GM23338 (cell line): ENCODE measurements around the gene SERINC1. TPM values are rescaled to one million over a fixed set of nuclear protein-coding genes. Genes with fewer than 3 reads are reported as not detected.

ENCODE experiments used
- ATAC-seq: fragments of 200-7000 bp; cut with Tn5 transposase; 3 replicates; pipeline ENCODE4 v1.9.1; 2020
- DNase-seq: peaks from one replicate; pipeline ENCODE4 v3.0.0-alpha.2; 2015; ENCODE audit warnings: low spot score
- H2AFZ ChIP-seq: fragments of 200-600 bp; sonication (generic); 2 replicates; pipeline ENCODE4 v1.8.0; 2016; ENCODE audit warnings: antibody characterized with exemption, mild to moderate bottlenecking, moderate library complexity
- H3F3A ChIP-seq: fragments of 200-600 bp; sonication (generic); replicated peaks from 2 replicates; pipeline ENCODE4 v1.8.0; 2017; ENCODE audit warnings: antibody characterized with exemption, mixed run types, low read depth
- H3K27ac ChIP-seq: fragments of 200-600 bp; sonication (generic); 2 replicates; pipeline ENCODE4 v1.6.1; 2016; ENCODE audit warnings: low read depth
- H3K27me3 ChIP-seq: fragments of 200-600 bp; sonication (generic); 2 replicates; pipeline ENCODE4 v1.8.0; 2016; ENCODE audit warnings: mild to moderate bottlenecking, mixed run types, moderate library complexity; ENCODE audit not compliant: insufficient read depth
- H3K36me3 ChIP-seq: fragments of 200-600 bp; sonication (generic); 2 replicates; pipeline ENCODE4 v1.8.0; 2016; ENCODE audit warnings: mild to moderate bottlenecking; ENCODE audit not compliant: insufficient read depth
- H3K4me1 ChIP-seq: fragments of 200-600 bp; sonication (generic); 2 replicates; pipeline ENCODE4 v1.8.0; 2016; ENCODE audit warnings: mild to moderate bottlenecking, moderate library complexity; ENCODE audit not compliant: insufficient read depth
- H3K4me2 ChIP-seq: fragments of 200-600 bp; sonication (generic); 2 replicates; pipeline ENCODE4 v1.7.1; 2017; ENCODE audit warnings: mixed run types
- H3K4me3 ChIP-seq: fragments of 200-600 bp; sonication (generic); 2 replicates; pipeline ENCODE4 v1.6.1; 2016; ENCODE audit warnings: mixed run types
- H3K79me2 ChIP-seq: fragments of 200-600 bp; sonication (generic); replicated peaks from 2 replicates; pipeline ENCODE4 v1.8.0; 2017; ENCODE audit warnings: mild to moderate bottlenecking; ENCODE audit not compliant: insufficient read depth
- H3K9me2 ChIP-seq: fragments of 200-600 bp; sonication (generic); 2 replicates; pipeline ENCODE4 v1.8.0; 2017; ENCODE audit not compliant: insufficient read depth
- H4K20me1 ChIP-seq: fragments of 200-600 bp; sonication (generic); replicated peaks from 2 replicates; pipeline ENCODE4 v1.8.0; 2017; ENCODE audit warnings: mild to moderate bottlenecking; ENCODE audit not compliant: insufficient read depth
- H3K27ac Mint-ChIP-seq: 2 replicates; pipeline ENCODE4 v1.8.0; 2020; ENCODE audit warnings: inconsistent platforms, mild to moderate bottlenecking, moderate library complexity, mixed read lengths
- H3K27me3 Mint-ChIP-seq: 3 replicates; pipeline ENCODE4 v1.8.0; 2022; ENCODE audit warnings: low read depth, mild to moderate bottlenecking, moderate library complexity, mixed read lengths, inconsistent platforms; ENCODE audit not compliant: insufficient read depth, poor library complexity
- H3K36me3 Mint-ChIP-seq: 3 replicates; pipeline ENCODE4 v1.8.0; 2021; ENCODE audit warnings: low read depth, mild to moderate bottlenecking, inconsistent platforms, moderate library complexity, mixed read lengths
- H3K4me1 Mint-ChIP-seq: 3 replicates; pipeline ENCODE4 v1.8.0; 2020; ENCODE audit warnings: mild to moderate bottlenecking, inconsistent platforms, mixed read lengths
- H3K4me3 Mint-ChIP-seq: 3 replicates; pipeline ENCODE4 v1.8.0; 2021; ENCODE audit warnings: moderate library complexity, mild to moderate bottlenecking, inconsistent platforms, mixed read lengths
- H3K9me3 Mint-ChIP-seq: 3 replicates; pipeline ENCODE4 v1.8.0; 2020; ENCODE audit warnings: moderate library complexity, mild to moderate bottlenecking, inconsistent platforms, mixed read lengths
- JUNB ChIP-seq: IDR thresholded peaks from one replicate; pipeline ENCODE4 v1.6.1; 2016; ENCODE audit warnings: antibody characterized with exemption; ENCODE audit not compliant: unreplicated experiment
- NANOG ChIP-seq: IDR thresholded peaks from 2 replicates; pipeline ENCODE4 v1.6.1; 2016; ENCODE audit warnings: antibody characterized with exemption, borderline replicate concordance
- STAT1 ChIP-seq: IDR thresholded peaks from one replicate; pipeline ENCODE4 v1.6.1; 2016; ENCODE audit warnings: antibody characterized with exemption; ENCODE audit not compliant: unreplicated experiment
- ZNF114 ChIP-seq: fragments of 250-450 bp; sonication (Bioruptor Pico); IDR thresholded peaks from 2 replicates; pipeline ENCODE4 v1.5.0; 2020; ENCODE audit warnings: mild to moderate bottlenecking, moderate library complexity
- ZNF331 ChIP-seq: fragments of 250-450 bp; sonication (Bioruptor Pico); IDR thresholded peaks from 2 replicates; pipeline ENCODE4 v1.5.0; 2020; ENCODE audit warnings: low read depth, mild to moderate bottlenecking, moderate library complexity
- ZNF462 ChIP-seq: fragments of 250-450 bp; sonication (Bioruptor Pico); IDR thresholded peaks from 2 replicates; pipeline ENCODE4 v1.5.0; 2020; ENCODE audit warnings: mild to moderate bottlenecking, moderate library complexity
- polyA plus RNA-seq: library from polyadenylated mRNA; unstranded; fragments of >200 nt; fragmentation: Nextera tagmentation; extraction: Ambion mirVana; gene quantifications from 2 replicates; pipeline ENCODE4 v1.2.1, GENCODE V29; 2016
- total RNA-seq: library from RNA; depleted of rRNA; stranded (reverse); fragments of >200 nt; shearing (Covaris generic); gene quantifications from 2 replicates; pipeline ENCODE4 v1.2.3, GENCODE V29; 2014
- TF ChIP-seq, protein P1 (sequence below): IDR thresholded peaks from one replicate; pipeline ENCODE4 v1.6.1; 2018; ENCODE audit warnings: antibody characterized with exemption; ENCODE audit not compliant: unreplicated experiment

SERINC1 gene
- total and polyA plus RNA-seq, 2 experiments from 2014 or later: 17.6 to 43.0 TPM

GRCh38 chr6:122501475-122501874, 29.9 kb upstream of the SERINC1 start:
- Mint-ChIP-seq H3K36me3 (peaks cover 99% of the 10 kb centered on the region), H3K9me3 (peaks cover 95% of the 10 kb centered on the region), H3K4me3 (no peak overlapping the region), H3K27me3 (peaks cover 3% of the 10 kb centered on the region), H3K4me1 (no peaks in the 10 kb centered on the region), H3K27ac (no peak overlapping the region)
- Histone ChIP-seq H3K4me2 (no peak overlapping the region), H3K4me3 (no peak overlapping the region), H3K36me3 (peaks cover 87% of the 10 kb centered on the region), H3F3A (no peaks in the 10 kb centered on the region), H4K20me1 (0 out of 2 replicates have a peak, but pooled peaks cover 7% of the 10 kb centered on the region), H3K4me1 (no peaks in the 10 kb centered on the region), H3K9me2 (no peaks in the 10 kb centered on the region), H3K79me2 (peaks cover 92% of the 10 kb centered on the region), H2AFZ (no peak overlapping the region), H3K27ac (no peak overlapping the region), H3K27me3 (no peaks in the 10 kb centered on the region)
- ATAC-seq: no peak
- TF ChIP-seq JUNB: no peak
- no peak for TF ChIP-seq STAT1
- no peak for TF ChIP-seq ZNF114 (CRISPR knock-in tag)
- TF ChIP-seq NANOG: no peak
- TF ChIP-seq ZNF462 (CRISPR knock-in tag): no peak
- no peak for TF ChIP-seq ZNF331 (CRISPR knock-in tag)
- TF ChIP-seq, protein P1, sequence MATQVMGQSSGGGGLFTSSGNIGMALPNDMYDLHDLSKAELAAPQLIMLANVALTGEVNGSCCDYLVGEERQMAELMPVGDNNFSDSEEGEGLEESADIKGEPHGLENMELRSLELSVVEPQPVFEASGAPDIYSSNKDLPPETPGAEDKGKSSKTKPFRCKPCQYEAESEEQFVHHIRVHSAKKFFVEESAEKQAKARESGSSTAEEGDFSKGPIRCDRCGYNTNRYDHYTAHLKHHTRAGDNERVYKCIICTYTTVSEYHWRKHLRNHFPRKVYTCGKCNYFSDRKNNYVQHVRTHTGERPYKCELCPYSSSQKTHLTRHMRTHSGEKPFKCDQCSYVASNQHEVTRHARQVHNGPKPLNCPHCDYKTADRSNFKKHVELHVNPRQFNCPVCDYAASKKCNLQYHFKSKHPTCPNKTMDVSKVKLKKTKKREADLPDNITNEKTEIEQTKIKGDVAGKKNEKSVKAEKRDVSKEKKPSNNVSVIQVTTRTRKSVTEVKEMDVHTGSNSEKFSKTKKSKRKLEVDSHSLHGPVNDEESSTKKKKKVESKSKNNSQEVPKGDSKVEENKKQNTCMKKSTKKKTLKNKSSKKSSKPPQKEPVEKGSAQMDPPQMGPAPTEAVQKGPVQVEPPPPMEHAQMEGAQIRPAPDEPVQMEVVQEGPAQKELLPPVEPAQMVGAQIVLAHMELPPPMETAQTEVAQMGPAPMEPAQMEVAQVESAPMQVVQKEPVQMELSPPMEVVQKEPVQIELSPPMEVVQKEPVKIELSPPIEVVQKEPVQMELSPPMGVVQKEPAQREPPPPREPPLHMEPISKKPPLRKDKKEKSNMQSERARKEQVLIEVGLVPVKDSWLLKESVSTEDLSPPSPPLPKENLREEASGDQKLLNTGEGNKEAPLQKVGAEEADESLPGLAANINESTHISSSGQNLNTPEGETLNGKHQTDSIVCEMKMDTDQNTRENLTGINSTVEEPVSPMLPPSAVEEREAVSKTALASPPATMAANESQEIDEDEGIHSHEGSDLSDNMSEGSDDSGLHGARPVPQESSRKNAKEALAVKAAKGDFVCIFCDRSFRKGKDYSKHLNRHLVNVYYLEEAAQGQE: no peak
- DNase-seq: no peak
